ENCODE results near the gene ARHGEF25.
"Not testable (repeated sequence)": the region's sequence is repeated elsewhere in the genome, so short reads cannot be mapped to it uniquely, and the experiment has no call there.

ARHGEF25 gene

GRCh38 chr12:57641699-57642442 lies 30.6 kb downstream of the ARHGEF25 start:
- no peak for DNase-seq

DNA sequence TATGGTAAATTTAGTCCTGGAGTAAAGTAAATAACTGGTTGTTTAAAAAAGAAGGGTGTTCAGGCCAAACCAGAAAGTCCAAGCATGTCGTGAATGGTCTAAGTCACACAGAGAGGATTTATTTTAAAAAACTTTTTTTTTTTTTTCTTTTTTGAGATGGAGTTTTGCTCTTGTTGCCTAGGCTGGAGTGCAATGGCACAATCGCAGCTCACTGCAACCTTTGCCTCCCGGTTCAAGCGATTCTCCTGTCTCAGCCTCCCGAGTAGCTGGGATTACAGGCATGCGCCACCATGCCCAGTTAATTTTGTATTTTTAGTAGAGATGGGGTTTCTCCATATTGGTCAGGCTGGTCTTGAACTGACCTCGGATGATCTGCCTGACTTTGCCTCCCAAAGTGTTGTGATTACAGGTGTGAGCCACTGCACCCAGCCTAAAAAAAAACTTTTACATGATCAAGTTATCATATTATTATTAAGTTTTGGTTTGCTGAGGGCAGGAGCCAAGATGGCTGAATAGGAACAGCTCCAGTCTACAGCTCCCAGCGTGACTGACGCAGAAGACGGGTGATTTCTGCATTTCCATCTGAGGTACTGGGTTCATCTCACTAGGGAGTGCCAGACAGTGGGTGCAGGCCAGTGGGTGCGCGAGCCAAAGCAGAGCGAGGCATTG lies 34.9 kb downstream of the ARHGEF25 start:
- not testable (repeated sequence) for DNase-seq

- DNase-seq, result not testable (repeated sequence)
These were observed 35.4 kb downstream of the ARHGEF25 start for GRCh38 chr12:57646659-57647049.

DNA sequence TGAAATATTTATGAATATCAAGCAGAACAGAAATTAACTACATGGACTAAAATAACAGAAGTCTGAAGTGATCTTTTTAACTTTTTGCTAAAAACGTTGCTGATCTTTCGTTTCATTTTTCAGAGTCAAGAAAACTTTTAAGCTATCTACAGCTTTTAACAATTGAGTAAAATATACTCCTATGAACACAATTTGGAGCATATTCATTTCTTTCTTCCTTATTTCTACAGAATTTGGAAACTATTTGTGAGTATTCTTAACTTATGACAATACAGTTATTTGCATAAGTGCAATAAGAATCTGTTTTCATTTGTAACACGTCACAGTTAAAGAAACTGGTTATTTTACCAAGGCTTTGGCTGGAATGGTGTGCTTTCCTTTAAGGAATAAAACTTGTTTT lies 42.8 kb downstream of the ARHGEF25 start:
- DNase-seq, result no peak

- no peak for DNase-seq
These were observed 44.5 kb downstream of the ARHGEF25 start for GRCh38 chr12:57655541-57656240.

GRCh38 chr12:57656408-57656807 lies 45.2 kb downstream of the ARHGEF25 start:
- not testable (repeated sequence) for DNase-seq

DNA sequence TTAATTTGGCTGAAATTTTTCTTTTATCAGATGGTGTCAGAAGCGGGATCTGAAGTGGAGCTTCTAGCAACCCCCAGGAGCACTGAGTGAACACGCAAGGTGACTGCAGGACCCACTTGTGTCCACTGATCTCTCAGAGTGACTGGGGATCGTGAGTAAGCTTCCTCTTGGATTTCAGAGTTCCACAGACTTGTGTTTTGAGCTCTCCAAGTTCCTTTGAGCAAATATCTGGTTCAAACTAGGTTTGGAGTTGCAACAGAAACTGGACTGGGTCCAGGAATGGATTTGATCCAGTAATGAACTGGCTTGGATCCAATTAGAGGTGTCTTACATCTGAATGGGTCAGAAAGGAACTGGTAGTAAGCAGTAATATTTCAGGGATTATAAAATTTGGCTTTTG lies 46.5 kb downstream of the ARHGEF25 start:
- DNase-seq, result no peak

GRCh38 chr12:57658890-57659289 lies 47.7 kb downstream of the ARHGEF25 start:
- no peak for DNase-seq

DNA sequence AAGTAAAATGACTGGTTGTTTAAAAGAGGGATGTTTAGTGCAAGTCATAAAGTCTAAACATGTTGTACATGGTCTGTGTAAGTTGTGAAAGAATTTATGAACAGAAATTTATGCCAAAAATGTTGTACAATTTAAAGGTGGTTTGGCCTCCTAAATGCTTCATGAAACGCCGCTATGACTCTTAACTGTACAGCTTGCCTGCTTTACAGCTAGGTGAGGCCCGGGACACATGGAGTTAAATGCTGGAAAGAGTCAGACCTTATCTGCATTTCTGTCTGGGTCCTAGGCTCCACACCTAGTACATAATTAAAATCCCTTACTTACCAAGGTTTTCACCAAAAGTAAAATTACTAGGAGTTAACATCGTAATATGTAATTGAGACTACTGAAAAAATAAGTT lies 50.1 kb downstream of the ARHGEF25 start:
- DNase-seq, result no peak

DNA sequence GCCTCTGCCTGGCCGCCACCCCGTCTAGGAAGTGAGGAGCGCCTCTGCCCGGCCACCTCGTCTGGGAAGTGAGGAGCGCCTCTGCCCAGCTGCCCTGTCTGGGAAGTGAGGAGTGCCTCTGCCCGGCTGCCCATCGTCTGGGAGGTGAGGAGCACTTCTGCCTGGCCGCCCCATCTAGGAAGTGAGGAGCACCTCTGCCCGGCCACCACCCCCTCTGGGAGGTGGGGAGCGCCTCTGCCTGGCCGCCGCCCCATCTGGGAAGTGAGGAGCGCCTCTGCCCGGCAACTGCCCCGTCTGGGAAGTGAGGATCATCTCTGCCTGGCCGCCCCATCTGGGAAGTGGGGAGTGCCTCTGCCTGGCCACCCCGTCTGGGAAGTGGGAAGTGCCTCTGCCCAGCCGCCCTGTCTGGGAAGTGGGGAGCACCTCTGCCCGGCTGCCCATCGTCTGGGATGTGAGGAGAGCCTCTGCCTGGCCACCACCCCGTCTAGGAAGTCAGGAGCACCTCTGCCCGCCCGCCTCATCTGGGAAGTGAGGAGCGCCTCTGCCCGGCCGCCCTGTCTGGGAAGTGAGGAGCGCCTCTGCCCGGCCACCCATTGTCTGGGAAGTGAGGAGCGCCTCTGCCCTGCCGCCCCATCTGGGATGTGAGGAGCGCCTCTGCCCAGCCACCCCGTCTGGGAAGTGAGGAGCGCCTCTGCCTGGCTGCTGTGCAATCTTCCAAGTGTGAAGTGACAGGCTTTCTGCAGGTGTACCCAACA lies 54.0 kb downstream of the ARHGEF25 start:
- not testable (repeated sequence) for DNase-seq

Measured in activated CD8-positive, alpha-beta memory T cell treated with anti-CD3 and anti-CD28 coated beads, Interleukin-2, amount 50 U/mL, for 4 hours (primary cell).